H1 (cell line): ENCODE measurements around the gene NEURL4. TPM values are rescaled to one million over a fixed set of nuclear protein-coding genes. Genes with fewer than 3 reads are reported as not detected.

Experiments
- CTCF ChIA-PET: fragments of 300-600 bp; sonication (Branson Sonifier 250); formaldehyde crosslinking; loops from one replicate; lab custom pipeline; 2021; ENCODE audit not compliant: partially characterized antibody; lab: Charles Lee
- POLR2A ChIA-PET: fragments of 300-600 bp; sonication (Branson Sonifier 250); formaldehyde crosslinking; loops from one replicate; lab custom pipeline; 2021; ENCODE audit warnings: inconsistent platforms; ENCODE audit not compliant: partially characterized antibody; lab: Charles Lee
- DNase-seq, 2 experiments: peaks; one replicate each; pipeline versions ENCODE4 v3.0.0 to v3.0.0-alpha.2; 2010 to 2022; ENCODE audit warnings: low spot score in 2 of 2, low read depth in 1 of 2, mixed read lengths in 1 of 2
- FAIRE-seq: peaks from 2 replicates; lab custom pipeline; 2011; peaks lifted over from hg19 to GRCh38; lab: Jason Lieb, UNC
- H2AFZ ChIP-seq: 2 replicates; pipeline ENCODE4 v1.8.1; 2012; ENCODE audit warnings: low read length, inconsistent platforms
- H2AK5ac ChIP-seq: 2 replicates; pipeline ENCODE4 v1.6.1; 2013; ENCODE audit warnings: low read depth, low read length
- H2BK120ac ChIP-seq: replicated peaks from 2 replicates; pipeline ENCODE3; 2013; ENCODE audit warnings: low read depth, low read length, inconsistent platforms
- H2BK12ac ChIP-seq: 2 replicates; pipeline ENCODE4 v1.6.1; 2013; ENCODE audit warnings: low read depth, low read length
- H2BK15ac ChIP-seq: 2 replicates; pipeline ENCODE4 v1.6.1; 2013; ENCODE audit warnings: low read length
- H2BK20ac ChIP-seq: 2 replicates; pipeline ENCODE4 v1.6.1; 2013; ENCODE audit warnings: low read length
- H2BK5ac ChIP-seq: 2 replicates; pipeline ENCODE4 v1.6.1; 2013; ENCODE audit warnings: low read depth, low read length
- H3K14ac ChIP-seq: 2 replicates; pipeline ENCODE4 v1.6.1; 2013; ENCODE audit warnings: inconsistent platforms; ENCODE audit not compliant: insufficient read length
- H3K18ac ChIP-seq: 2 replicates; pipeline ENCODE4 v1.6.1; 2013; ENCODE audit warnings: low read length; ENCODE audit errors: extremely low read depth
- H3K23ac ChIP-seq: 2 replicates; pipeline ENCODE4 v1.6.1; 2013; ENCODE audit warnings: inconsistent platforms; ENCODE audit not compliant: insufficient read length
- H3K23me2 ChIP-seq: 2 replicates; pipeline ENCODE4 v1.6.1; 2013; ENCODE audit warnings: low read depth, low read length
- H3K27ac ChIP-seq: 2 replicates; pipeline ENCODE4 v1.6.1; 2011; ENCODE audit warnings: low read depth, low read length, inconsistent platforms
- H3K27me3 ChIP-seq, 4 experiments: replicated peaks in 1 of 4; 1 replicate in 1 of 4; 2 replicates in 3 of 4; pipeline versions ENCODE4 v1.6.1 to v1.8.1; 2011 to 2013; ENCODE audit warnings: low read length in 3 of 4, mild to moderate bottlenecking in 3 of 4, inconsistent platforms in 2 of 4, mixed read lengths in 2 of 4, moderate library complexity in 1 of 4; ENCODE audit not compliant: control insufficient read depth in 3 of 4, insufficient read depth in 3 of 4; ENCODE audit errors: extremely low read depth in 1 of 4
- H3K36me3 ChIP-seq, 4 experiments: 2 replicates each; pipeline versions ENCODE4 v1.6.1 to v1.8.1; 2011 to 2013; ENCODE audit warnings: mild to moderate bottlenecking in 4 of 4, low read length in 3 of 4, moderate library complexity in 2 of 4, control low read depth in 1 of 4, inconsistent platforms in 1 of 4; ENCODE audit not compliant: insufficient read depth in 4 of 4, control insufficient read depth in 2 of 4
- H3K4ac ChIP-seq: replicated peaks from 2 replicates; pipeline ENCODE3; 2013; ENCODE audit warnings: low read length, low read depth, mixed read lengths, inconsistent platforms; ENCODE audit not compliant: insufficient read length
- H3K4me1 ChIP-seq, 4 experiments: replicated peaks in 1 of 4; 1 replicate in 1 of 4; 2 replicates in 3 of 4; pipeline versions ENCODE4 v1.6.1 to v1.8.1; 2011 to 2013; ENCODE audit warnings: low read length in 3 of 4, inconsistent platforms in 2 of 4, mixed read lengths in 1 of 4; ENCODE audit not compliant: insufficient read depth in 4 of 4, control insufficient read depth in 3 of 4
- H3K4me2 ChIP-seq, 2 experiments: 2 replicates each; pipeline versions ENCODE4 v1.6.1 to v1.8.1; 2011 to 2013; ENCODE audit warnings: low read depth in 2 of 2, low read length in 2 of 2, control low read depth in 1 of 2, inconsistent platforms in 1 of 2, mild to moderate bottlenecking in 1 of 2; ENCODE audit not compliant: insufficient read depth in 1 of 2
- H3K4me3 ChIP-seq, 4 experiments: fragments of 200-600, 300-600 bp in 1 of 4; sonication (generic), shearing (Covaris generic), sonication (Bioruptor Twin) in 1 of 4; 2 replicates each; pipeline versions ENCODE4 v1.5.1 to v1.8.1; 2011 to 2016; ENCODE audit warnings: low read length in 4 of 4, low read depth in 3 of 4, control low read depth in 2 of 4, inconsistent platforms in 2 of 4, mild to moderate bottlenecking in 2 of 4, mixed read lengths in 1 of 4, moderate library complexity in 1 of 4; ENCODE audit not compliant: insufficient read depth in 2 of 4; ENCODE audit errors: extremely low read depth in 1 of 4
- H3K56ac ChIP-seq: replicated peaks from 2 replicates; pipeline ENCODE3; 2013; ENCODE audit warnings: low read depth, mild to moderate bottlenecking, mixed read lengths, low read length, inconsistent platforms; ENCODE audit not compliant: insufficient read length
- H3K79me1 ChIP-seq: 2 replicates; pipeline ENCODE4 v1.6.1; 2013; ENCODE audit warnings: low read depth, low read length, control low read depth
- H3K79me2 ChIP-seq, 2 experiments: 2 replicates each; pipeline versions ENCODE4 v1.6.1 to v1.8.1; 2012 to 2013; ENCODE audit warnings: low read length in 2 of 2, mild to moderate bottlenecking in 2 of 2, inconsistent platforms in 1 of 2; ENCODE audit not compliant: insufficient read depth in 2 of 2, control insufficient read depth in 1 of 2
- H3K9ac ChIP-seq, 4 experiments: replicated peaks in 1 of 4; 1 replicate in 1 of 4; 2 replicates in 3 of 4; pipeline versions ENCODE4 v1.6.1 to v1.8.1; 2011 to 2013; ENCODE audit warnings: low read depth in 3 of 4, low read length in 3 of 4, control low read depth in 2 of 4, mild to moderate bottlenecking in 2 of 4, moderate library complexity in 2 of 4, inconsistent platforms in 1 of 4; ENCODE audit errors: extremely low read depth in 1 of 4
- H3K9me3 ChIP-seq, 2 experiments: 2 replicates each; pipeline versions ENCODE4 v1.6.1 to v1.8.1; 2012 to 2013; ENCODE audit warnings: mild to moderate bottlenecking in 2 of 2, moderate library complexity in 2 of 2, control low read depth in 1 of 2, inconsistent platforms in 1 of 2, low read depth in 1 of 2, low read length in 1 of 2, mixed read lengths in 1 of 2; ENCODE audit not compliant: insufficient read depth in 2 of 2
- H4K20me1 ChIP-seq, 2 experiments: replicated peaks in 1 of 2; 2 replicates each; pipeline versions ENCODE3 to v1.8.1; 2011 to 2013; ENCODE audit warnings: inconsistent platforms in 2 of 2, low read length in 2 of 2, mild to moderate bottlenecking in 1 of 2; ENCODE audit not compliant: insufficient read depth in 2 of 2, control insufficient read depth in 1 of 2
- H4K5ac ChIP-seq: 2 replicates; pipeline ENCODE4 v1.6.1; 2013; ENCODE audit warnings: low read length, low read depth, mixed read lengths, inconsistent platforms; ENCODE audit not compliant: insufficient read length
- H4K8ac ChIP-seq: 2 replicates; pipeline ENCODE4 v1.8.0; 2013; ENCODE audit warnings: mild to moderate bottlenecking, moderate library complexity, low read length, inconsistent platforms; ENCODE audit not compliant: insufficient read depth; ENCODE audit errors: extremely low read depth
- H4K91ac ChIP-seq: replicated peaks from 2 replicates; pipeline ENCODE3; 2013; ENCODE audit warnings: low read length, mixed read lengths, inconsistent platforms; ENCODE audit not compliant: insufficient read length
- ATF3 ChIP-seq: IDR thresholded peaks from 2 replicates; pipeline ENCODE4 v1.6.1; 2011; ENCODE audit warnings: low read depth, mild to moderate bottlenecking, low read length; ENCODE audit not compliant: insufficient read depth
- BCL11A ChIP-seq, 2 experiments: IDR thresholded peaks; one replicate each; pipeline ENCODE4 v1.6.1; 2011; ENCODE audit warnings: low read depth in 2 of 2, low read length in 2 of 2, mild to moderate bottlenecking in 2 of 2
- CBX8 ChIP-seq: fragments of 300-800, 300-1000 bp; sonication (generic); IDR thresholded peaks from 2 replicates; pipeline ENCODE4 v1.7.1; 2016; ENCODE audit warnings: low read depth, low read length, borderline replicate concordance
- CEBPB ChIP-seq: IDR thresholded peaks from 2 replicates; pipeline ENCODE4 v1.6.1; 2012; ENCODE audit warnings: low read depth, low read length
- CTCF ChIP-seq, 3 experiments: IDR thresholded peaks; 1 replicate in 2 of 3; 2 replicates in 1 of 3; pipeline versions ENCODE4 v1.5.1 to v1.6.1; 2011; ENCODE audit warnings: low read length in 3 of 3, mild to moderate bottlenecking in 3 of 3, inconsistent platforms in 2 of 3, low read depth in 1 of 3, moderate library complexity in 1 of 3; ENCODE audit not compliant: insufficient read depth in 1 of 3; ENCODE audit errors: control extremely low read depth in 1 of 3
- EGR1 ChIP-seq: IDR thresholded peaks from 2 replicates; pipeline ENCODE4 v1.6.1; 2011; ENCODE audit warnings: low read depth, low read length, borderline replicate concordance
- MAX ChIP-seq: IDR thresholded peaks from 2 replicates; pipeline ENCODE4 v1.6.1; 2012; ENCODE audit warnings: inconsistent platforms
- SAP30 ChIP-seq: fragments of 300-600 bp; sonication (generic); IDR thresholded peaks from 2 replicates; pipeline ENCODE4 v1.7.1; 2012; ENCODE audit warnings: low read length, moderate library complexity, mild to moderate bottlenecking, inconsistent platforms; ENCODE audit not compliant: insufficient read depth, insufficient replicate concordance
- WGBS, 2 experiments: shearing (Covaris generic) in 1 of 2; methylation state at CpG; one replicate each; pipeline versions ENCODE4 v1.1.6 to v1.1.7; 2013 to 2015; ENCODE audit warnings: low lambda C conversion rate in 2 of 2, mixed read lengths in 2 of 2, inconsistent platforms in 1 of 2, low coverage in 1 of 2, missing lambda C conversion rate in 1 of 2; ENCODE audit not compliant: insufficient replicate concordance in 2 of 2, insufficient coverage in 1 of 2, insufficient read length in 1 of 2; ENCODE audit errors: extremely low coverage in 1 of 2, missing lambda C conversion rate in 1 of 2; 5-methylcytosine and 5-hydroxymethylcytosine counted together
- polyA plus RNA-seq, 7 experiments: library from polyadenylated mRNA; depleted of rRNA in 3 of 7; stranded (reverse) in 5 of 7; unstranded in 2 of 7; fragments of >200 nt in 5 of 7; fragments of 200-250 nt in 2 of 7; gene quantifications; 1 replicate in 5 of 7; 2 replicates in 1 of 7; 4 replicates in 1 of 7; pipeline versions ENCODE4 v1.2.1 to v1.2.3, GENCODE V29; 2011 to 2013; ENCODE audit warnings: missing spikeins in 2 of 7, mixed read lengths in 2 of 7
- total RNA-seq: library from RNA; stranded (reverse); fragmentation: NEBNext Ultra II Directional; extraction: Animal tissue kit (Norgen Biotek cat#: 25700); gene quantifications from 2 replicates; pipeline ENCODE4 v1.2.1, GENCODE V29; 2021

NEURL4 gene
- total and polyA plus RNA-seq, 2 of the 8 experiments (the other 6 are each of a cell fraction or from before 2014, with no cell fraction given): 29.6 to 46.8 TPM

GRCh38 chr17:7352910-7353635, 23.9 kb upstream of the NEURL4 start:
- Histone ChIP-seq H2BK5ac (no peak overlapping the region), H4K91ac (no peak overlapping the region), H4K20me1 (peaks cover 0 to 2% of the 10 kb centered on the region in 2 experiments), H3K9me3 (no peaks in the 10 kb centered on the region), H2AFZ (no peak overlapping the region), H3K23me2 (peaks cover 15% of the 10 kb centered on the region; the same call in 1 of the 2 replicates), H3K4me3 (peak overlapping the region in 3 of 4 experiments; percentile 84 to 96 (median 85); a peak in 4 of 8 replicates), H3K14ac (no peak overlapping the region), H4K8ac (no peak overlapping the region), H3K79me2 (no peaks in the 10 kb centered on the region), H2BK12ac (no peak overlapping the region), H3K27ac (no peak overlapping the region), H2BK20ac (no peak overlapping the region), H3K4me1 (peaks cover 0 to 19% (median 10%) of the 10 kb centered on the region in 4 experiments; a peak in 6 of 7 replicates), H3K56ac (no peak overlapping the region), H2AK5ac (no peak overlapping the region; the same call in 1 of the 2 replicates), H3K9ac (no peak overlapping the region), H3K4ac (peak overlapping the region; percentile 57), H3K23ac (no peak overlapping the region), H2BK15ac (no peak overlapping the region), H3K36me3 (no peaks in the 10 kb centered on the region), H3K27me3 (no peaks in the 10 kb centered on the region), H2BK120ac (no peak overlapping the region), H4K5ac (no peak overlapping the region), H3K79me1 (no peaks in the 10 kb centered on the region), H3K4me2 (peak overlapping the region; percentile 92 to 98), H3K18ac (no peak overlapping the region)
- 93% methylated on average over 32 of the region's 37 CpGs; no CpG with 5 or more reads in 1 of the 2 experiments for WGBS, 2 experiments
- FAIRE-seq (no peak), DNase-seq (no peak)
- CTCF ChIA-PET: interaction anchor here (0.8 to 6.5 kb wide), 20 partner anchors 9 to 208 kb away, joined by 3 to 56 read pairs (median 5); partner anchors contain the start of genes ACAP1, SENP3, SLC2A4 and TMEM102
- POLR2A ChIA-PET: interaction anchor here (0.6 to 7.8 kb wide), 22 partner anchors 15 to 225 kb away, joined by 3 to 91 read pairs (median 3); partner anchors contain the start of genes FGF11, GPS2, POLR2A and TMEM256
- TF ChIP-seq CBX8 (no peak), EGR1 (no peak), SAP30 (no peak), CEBPB (no peak), BCL11A (IDR thresholded peaks at IDR 0.05; ENCODE audit: low read depth in 2 of 2, low read length in 2 of 2) (no peak), CTCF (IDR thresholded peaks at IDR 0.05; ENCODE audit: control extremely low read depth in 1 of 3, insufficient read depth in 1 of 3, low read depth in 1 of 3, low read length in 3 of 3) (no peak), MAX (no peak), ATF3 (no peak)
